Measurements from ENCODE around the gene OR13F1. TPM values are rescaled to one million over a fixed set of nuclear protein-coding genes. Genes with fewer than 3 reads are reported as not detected.

Gene OR13F1, protein sequence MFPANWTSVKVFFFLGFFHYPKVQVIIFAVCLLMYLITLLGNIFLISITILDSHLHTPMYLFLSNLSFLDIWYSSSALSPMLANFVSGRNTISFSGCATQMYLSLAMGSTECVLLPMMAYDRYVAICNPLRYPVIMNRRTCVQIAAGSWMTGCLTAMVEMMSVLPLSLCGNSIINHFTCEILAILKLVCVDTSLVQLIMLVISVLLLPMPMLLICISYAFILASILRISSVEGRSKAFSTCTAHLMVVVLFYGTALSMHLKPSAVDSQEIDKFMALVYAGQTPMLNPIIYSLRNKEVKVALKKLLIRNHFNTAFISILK
- not detected for total RNA-seq

- Histone ChIP-seq H3K4me1 (no peaks in the 10 kb centered on the region), H3K27ac (no peak within 1 kb of the TSS), H3K9me3 (no peaks in the 10 kb centered on the region), H3K4me3 (no peak within 1 kb of the TSS), H3K27me3 (no peaks in the 10 kb centered on the region), H3K36me3 (no peaks in the 10 kb centered on the region)
- DNase-seq: no peak
- TF ChIP-seq POLR2A (IDR thresholded peaks at IDR 0.05) (no peak), CTCF (IDR thresholded peaks at IDR 0.05) (no peak)
Observed at GRCh38 chr9:104503963-104504362, at the start of gene OR13F1. Gene OR13F1, plus strand, starts transcription at chr9:104504263. Its CDS starts 0 bp downstream, at chr9:104504263.

- Histone ChIP-seq H3K4me1 (no peaks in the 10 kb centered on the region), H3K27ac (no peak overlapping the region), H3K36me3 (peaks cover 0 to under 1% (median 0%) of the 10 kb centered on the region in 3 donors), H3K9me3 (no peaks in the 10 kb centered on the region), H3K27me3 (no peaks in the 10 kb centered on the region), H3K4me3 (no peak overlapping the region)
- TF ChIP-seq CTCF (IDR thresholded peaks at IDR 0.05) (no peak), POLR2A (IDR thresholded peaks at IDR 0.05) (no peak)
- no peak for DNase-seq
Observed at GRCh38 chr9:104456831-104457230, 47.2 kb upstream of the OR13F1 start.

GRCh38 chr9:104463864-104464263 is 40.2 kb upstream of the OR13F1 start:
- Histone ChIP-seq H3K36me3 (peaks cover 0 to 3% (median 0%) of the 10 kb centered on the region in 3 donors), H3K9me3 (no peaks in the 10 kb centered on the region), H3K4me1 (no peaks in the 10 kb centered on the region), H3K27ac (no peak overlapping the region), H3K4me3 (no peak overlapping the region), H3K27me3 (no peaks in the 10 kb centered on the region)
- no peak for DNase-seq
- TF ChIP-seq CTCF (IDR thresholded peaks at IDR 0.05): no peak
- TF ChIP-seq POLR2A (IDR thresholded peaks at IDR 0.05): no peak

DNA sequence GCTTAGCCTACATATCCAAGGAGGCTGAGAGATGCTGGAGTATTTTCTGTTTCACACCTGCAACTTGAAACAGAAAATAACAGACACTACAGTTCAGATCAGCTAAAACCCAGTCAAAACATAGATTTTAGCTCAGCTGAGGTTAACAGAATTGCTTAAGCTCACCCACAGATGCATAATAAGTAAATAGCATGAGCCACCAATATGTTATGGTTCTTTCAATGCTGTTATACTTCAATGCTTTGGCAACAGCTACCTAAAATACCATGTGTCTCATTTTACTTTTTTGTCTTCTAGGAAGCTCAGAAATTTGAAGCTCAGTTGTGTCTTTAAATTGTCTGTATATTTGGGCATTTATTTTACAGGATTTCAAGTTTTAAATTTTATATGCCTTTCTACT is 35.8 kb upstream of the OR13F1 start:
- no peak for TF ChIP-seq CTCF (IDR thresholded peaks at IDR 0.05)
- TF ChIP-seq POLR2A (IDR thresholded peaks at IDR 0.05): no peak
- no peak for DNase-seq
- no peak overlapping the region for H3K4me3 ChIP-seq
- H3K27me3 ChIP-seq: no peaks in the 10 kb centered on the region
- H3K4me1 ChIP-seq: no peaks in the 10 kb centered on the region
- H3K9me3 ChIP-seq: no peaks in the 10 kb centered on the region
- H3K27ac ChIP-seq: no peak overlapping the region
- H3K36me3 ChIP-seq: no peaks in the 10 kb centered on the region

DNA sequence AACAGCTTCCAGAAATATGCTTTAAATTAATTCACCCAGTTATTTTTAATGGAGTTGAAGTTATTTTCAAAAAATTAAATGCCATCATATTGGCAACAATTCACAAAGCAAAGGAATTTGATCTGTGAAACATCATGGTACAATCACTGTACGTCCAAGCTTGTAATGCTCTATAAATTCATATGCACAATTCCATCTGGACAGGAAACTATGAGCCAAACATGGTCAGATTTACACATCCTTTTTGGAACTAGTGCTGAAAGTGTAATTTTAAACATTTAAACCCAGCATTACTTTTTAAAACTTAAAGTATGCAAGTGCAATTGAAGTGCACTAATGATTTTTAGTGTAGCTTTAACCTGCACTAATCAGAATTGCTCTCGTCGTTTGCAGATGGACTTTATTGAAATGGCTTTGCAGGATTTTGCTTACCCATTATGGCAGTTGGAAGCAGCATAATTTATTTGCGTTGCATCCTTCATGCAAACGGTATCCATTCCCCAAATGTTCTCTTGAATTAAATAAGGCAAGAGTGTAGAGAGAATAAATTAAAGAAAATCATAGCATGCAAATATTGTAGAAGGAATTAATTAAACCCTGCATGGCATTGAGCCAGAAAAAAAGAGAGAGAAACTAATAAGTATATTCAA is 21.0 kb upstream of the OR13F1 start:
- H3K9me3 ChIP-seq: no peaks in the 10 kb centered on the region
- no peak overlapping the region for H3K4me3 ChIP-seq
- no peaks in the 10 kb centered on the region for H3K27me3 ChIP-seq
- TF ChIP-seq CTCF (IDR thresholded peaks at IDR 0.05): no peak
- TF ChIP-seq POLR2A (IDR thresholded peaks at IDR 0.05): no peak
- no peak overlapping the region for H3K27ac ChIP-seq
- DNase-seq: no peak
- no peaks in the 10 kb centered on the region for H3K36me3 ChIP-seq
- H3K4me1 ChIP-seq: no peaks in the 10 kb centered on the region
